Neural crest cell (in vitro differentiated cells): ENCODE measurements around the gene C5orf15. TPM values are rescaled to one million over a fixed set of nuclear protein-coding genes. Genes with fewer than 3 reads are reported as not detected.

Experiments
- DNase-seq: peaks from one replicate; pipeline ENCODE4 v3.0.0; 2021; ENCODE audit warnings: low read depth, mixed read lengths, low spot score
- H3K27ac Mint-ChIP-seq: one replicate; pipeline ENCODE4 v1.8.0; 2021; ENCODE audit warnings: mild to moderate bottlenecking, mixed read lengths; ENCODE audit not compliant: unreplicated experiment
- H3K27me3 Mint-ChIP-seq: 2 replicates; pipeline ENCODE4 v1.8.0; 2021; ENCODE audit warnings: low read depth, mild to moderate bottlenecking, mixed read lengths
- H3K36me3 Mint-ChIP-seq: 2 replicates; pipeline ENCODE4 v1.8.0; 2021; ENCODE audit warnings: low read depth, mild to moderate bottlenecking, mixed read lengths
- H3K4me1 Mint-ChIP-seq: 2 replicates; pipeline ENCODE4 v1.8.0; 2021; ENCODE audit warnings: mixed read lengths
- H3K4me3 Mint-ChIP-seq: one replicate; pipeline ENCODE4 v1.8.0; 2021; ENCODE audit warnings: mild to moderate bottlenecking, mixed read lengths
- H3K9me3 Mint-ChIP-seq: 2 replicates; pipeline ENCODE4 v1.8.0; 2021; ENCODE audit warnings: mixed read lengths
- CTCF ChIP-seq: fragments of 200-600 bp; sonication (generic); conservative IDR thresholded peaks from 2 replicates; pipeline ENCODE4 v1.5.0; 2021; ENCODE audit warnings: antibody characterized with exemption, mild to moderate bottlenecking
- total RNA-seq: library from RNA; stranded (reverse); gene quantifications from 2 replicates; pipeline ENCODE4 v1.2.1, GENCODE V29; 2021

Gene C5orf15
- total RNA-seq, 1 donor from 2014 or later = 38.4 TPM

DNA sequence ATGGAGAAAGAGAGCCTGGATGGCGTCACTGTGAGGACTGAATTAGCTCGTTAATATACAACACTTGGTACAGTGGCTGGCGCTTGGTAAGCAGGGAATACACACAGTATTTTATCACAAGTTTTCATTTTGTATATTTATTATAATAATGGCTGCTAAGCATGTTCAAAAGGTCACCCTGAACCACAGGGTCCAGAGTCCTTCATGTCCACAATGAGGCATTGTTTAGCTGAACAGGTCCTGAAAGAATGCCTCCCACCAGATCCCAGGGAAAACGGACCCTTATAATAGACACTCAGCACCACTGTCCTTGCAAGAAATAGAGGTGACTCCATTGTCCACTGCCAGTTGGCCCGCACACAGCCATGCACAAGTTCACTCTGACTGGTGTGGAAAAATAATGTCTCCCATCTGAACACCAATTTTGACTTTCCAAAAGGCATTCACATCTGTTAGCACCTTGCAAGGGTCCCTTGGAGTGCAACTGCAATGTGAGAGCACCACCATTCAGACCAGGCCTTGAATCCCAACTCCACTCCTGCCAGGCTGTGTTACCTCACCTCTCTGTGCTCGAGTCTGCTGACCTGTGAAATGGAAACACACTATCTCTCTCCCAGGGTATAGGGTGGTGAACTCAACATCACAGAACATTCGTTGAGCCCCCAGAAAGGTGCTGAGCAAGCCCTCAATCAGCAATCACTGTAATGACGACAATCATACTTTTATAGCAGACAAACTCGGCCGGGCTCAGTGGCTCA, 32.5 kb upstream of the C5orf15 start:
- H3K9me3 Mint-ChIP-seq = no peaks in the 10 kb centered on the region
- H3K36me3 Mint-ChIP-seq = no peaks in the 10 kb centered on the region
- no peak for TF ChIP-seq CTCF
- H3K4me1 Mint-ChIP-seq = peaks cover 57% of the 10 kb centered on the region
- no peaks in the 10 kb centered on the region for H3K27me3 Mint-ChIP-seq
- no peak for DNase-seq
- H3K4me3 Mint-ChIP-seq = peak overlapping the region; percentile 78
- no peak overlapping the region for H3K27ac Mint-ChIP-seq

- DNase-seq = no peak
- H3K36me3 Mint-ChIP-seq = no peaks in the 10 kb centered on the region
- no peak for TF ChIP-seq CTCF
- H3K27ac Mint-ChIP-seq = no peak overlapping the region
- no peaks in the 10 kb centered on the region for H3K9me3 Mint-ChIP-seq
- no peaks in the 10 kb centered on the region for H3K27me3 Mint-ChIP-seq
- peaks cover 57% of the 10 kb centered on the region for H3K4me1 Mint-ChIP-seq
- H3K4me3 Mint-ChIP-seq = peak overlapping the region; percentile 78
Measured at GRCh38 chr5:134000091-134000511, 31.7 kb upstream of the C5orf15 start.

DNA sequence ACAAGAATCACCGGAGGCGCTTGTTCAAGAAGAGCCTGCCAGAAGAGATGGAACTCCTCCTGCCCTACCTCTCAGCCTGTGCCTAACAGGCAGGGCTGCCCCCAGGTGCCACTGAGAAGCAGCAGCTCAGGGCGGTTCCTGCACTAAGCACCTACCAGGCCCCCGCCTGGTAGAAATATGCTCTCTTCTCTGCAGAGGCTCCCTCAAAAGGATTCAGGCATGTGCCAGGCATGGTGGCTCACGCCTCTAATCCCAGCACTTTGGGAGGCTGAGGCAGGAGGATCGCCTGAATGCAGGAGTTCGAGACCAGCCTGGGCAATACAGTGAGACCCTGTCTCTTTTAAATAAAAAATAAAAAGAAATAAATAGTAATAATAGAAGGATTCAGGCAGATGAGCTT, 30.4 kb upstream of the C5orf15 start:
- no peak for TF ChIP-seq CTCF
- no peak overlapping the region for H3K27ac Mint-ChIP-seq
- DNase-seq = no peak
- no peaks in the 10 kb centered on the region for H3K27me3 Mint-ChIP-seq
- no peaks in the 10 kb centered on the region for H3K36me3 Mint-ChIP-seq
- H3K9me3 Mint-ChIP-seq = no peaks in the 10 kb centered on the region
- H3K4me1 Mint-ChIP-seq = peaks cover 69% of the 10 kb centered on the region
- peak overlapping the region; percentile 25 for H3K4me3 Mint-ChIP-seq

DNA sequence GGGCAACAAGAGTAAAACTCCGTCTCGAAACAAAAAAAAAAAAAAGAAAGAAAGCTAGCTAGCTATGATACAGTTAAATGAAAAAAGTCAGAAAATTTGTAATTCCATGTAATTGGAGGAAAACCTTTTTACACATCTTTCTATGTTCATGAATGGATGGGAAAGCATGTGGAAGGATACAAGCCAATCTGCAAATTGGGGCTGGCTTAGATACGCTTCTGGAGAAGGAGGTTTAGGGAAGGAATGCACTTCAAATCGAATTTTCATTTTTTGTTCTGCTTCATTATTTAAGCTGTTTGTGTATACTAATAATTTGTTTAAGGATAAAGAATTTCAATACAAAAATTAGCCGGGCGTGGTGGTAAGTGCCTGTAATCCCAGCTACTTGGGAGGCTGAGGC, 29.6 kb upstream of the C5orf15 start:
- Mint-ChIP-seq H3K36me3 (no peaks in the 10 kb centered on the region), H3K27ac (no peak overlapping the region), H3K9me3 (no peaks in the 10 kb centered on the region), H3K4me1 (peaks cover 67% of the 10 kb centered on the region), H3K27me3 (no peaks in the 10 kb centered on the region), H3K4me3 (peak overlapping the region; percentile 41)
- no peak for TF ChIP-seq CTCF
- no peak for DNase-seq

DNA sequence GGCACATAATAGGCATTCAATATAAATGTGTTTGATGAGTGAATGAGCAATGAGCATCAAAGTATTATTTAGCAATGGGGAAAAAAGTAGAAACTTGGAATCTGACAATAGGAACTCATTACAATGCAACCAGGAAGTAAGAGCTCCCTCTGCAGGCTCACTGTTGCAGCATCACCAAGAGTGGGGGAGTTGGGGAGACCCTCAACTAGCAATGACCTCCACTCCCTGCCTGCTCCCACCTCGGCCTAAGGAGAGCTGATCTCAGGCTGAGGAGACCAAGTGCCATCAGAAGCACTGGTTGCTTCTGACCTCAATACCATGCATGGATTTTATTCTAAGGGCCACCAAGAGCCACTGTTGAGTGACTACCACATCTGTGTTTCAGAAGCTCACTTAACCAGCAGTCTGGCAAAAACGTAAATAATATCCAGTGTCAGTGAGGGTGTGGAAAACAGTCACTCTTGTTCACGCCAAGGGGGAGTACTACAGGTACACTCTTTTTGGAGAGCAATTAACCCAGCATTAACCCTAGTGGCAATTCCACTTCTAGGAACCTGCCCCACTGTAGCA, 28.3 kb upstream of the C5orf15 start:
- Mint-ChIP-seq H3K4me1 (peaks cover 60% of the 10 kb centered on the region), H3K27me3 (no peaks in the 10 kb centered on the region), H3K9me3 (no peaks in the 10 kb centered on the region), H3K4me3 (peak overlapping the region; percentile 45), H3K27ac (no peak overlapping the region), H3K36me3 (no peaks in the 10 kb centered on the region)
- no peak for DNase-seq
- TF ChIP-seq CTCF = peak; percentile 62
